ENCODE results near the gene CDK7.

- no peak for TF ChIP-seq POLR2AphosphoS5 (IDR thresholded peaks at IDR 0.05)
- no peak for TF ChIP-seq CTCF (IDR thresholded peaks at IDR 0.05)
Measured at GRCh38 chr5:69231281-69231680, 3.4 kb upstream of the CDK7 start.
